DOHH2 (cell line): ENCODE measurements around the gene FSD1.

Experiments
- EZH2phosphoT487 ChIP-seq: fragments of 200-600 bp; sonication (generic); IDR thresholded peaks from 2 replicates; pipeline ENCODE4 v1.6.1; 2017; ENCODE audit warnings: borderline replicate concordance, mild to moderate bottlenecking, antibody characterized with exemption, low read length, moderate library complexity, mixed read lengths
- TF ChIP-seq, protein P1 (sequence below): fragments of 200-600 bp; sonication (generic); IDR thresholded peaks from one replicate; pipeline ENCODE4 v1.5.1; 2014; ENCODE audit warnings: antibody characterized with exemption, mild to moderate bottlenecking, low read depth, low read length; ENCODE audit not compliant: poor library complexity, severe bottlenecking

- TF ChIP-seq, protein P1, sequence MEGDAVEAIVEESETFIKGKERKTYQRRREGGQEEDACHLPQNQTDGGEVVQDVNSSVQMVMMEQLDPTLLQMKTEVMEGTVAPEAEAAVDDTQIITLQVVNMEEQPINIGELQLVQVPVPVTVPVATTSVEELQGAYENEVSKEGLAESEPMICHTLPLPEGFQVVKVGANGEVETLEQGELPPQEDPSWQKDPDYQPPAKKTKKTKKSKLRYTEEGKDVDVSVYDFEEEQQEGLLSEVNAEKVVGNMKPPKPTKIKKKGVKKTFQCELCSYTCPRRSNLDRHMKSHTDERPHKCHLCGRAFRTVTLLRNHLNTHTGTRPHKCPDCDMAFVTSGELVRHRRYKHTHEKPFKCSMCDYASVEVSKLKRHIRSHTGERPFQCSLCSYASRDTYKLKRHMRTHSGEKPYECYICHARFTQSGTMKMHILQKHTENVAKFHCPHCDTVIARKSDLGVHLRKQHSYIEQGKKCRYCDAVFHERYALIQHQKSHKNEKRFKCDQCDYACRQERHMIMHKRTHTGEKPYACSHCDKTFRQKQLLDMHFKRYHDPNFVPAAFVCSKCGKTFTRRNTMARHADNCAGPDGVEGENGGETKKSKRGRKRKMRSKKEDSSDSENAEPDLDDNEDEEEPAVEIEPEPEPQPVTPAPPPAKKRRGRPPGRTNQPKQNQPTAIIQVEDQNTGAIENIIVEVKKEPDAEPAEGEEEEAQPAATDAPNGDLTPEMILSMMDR = no peak
- no peak for TF ChIP-seq EZH2phosphoT487
Measured at GRCh38 chr19:4294389-4294788, 10.0 kb upstream of the FSD1 start.
